Neuronal stem cell (in vitro differentiated cells): ENCODE measurements around the gene HOXC11.
A peak's percentile ranks its signal among the peaks of the same experiment; 100 is the strongest.

Experiments used
- DNase-seq: peaks from one replicate; pipeline ENCODE4 v3.0.0-alpha.2; 2013; ENCODE audit warnings: low spot score
- H2AFZ ChIP-seq: one replicate; pipeline ENCODE4 v1.6.1; 2013; ENCODE audit warnings: mild to moderate bottlenecking, low read length, inconsistent platforms
- H2AK5ac ChIP-seq: 2 replicates; pipeline ENCODE4 v1.6.1; 2013; ENCODE audit warnings: low read depth, mild to moderate bottlenecking, inconsistent platforms, low read length, moderate library complexity, mixed read lengths
- H2BK120ac ChIP-seq: 2 replicates; pipeline ENCODE4 v1.6.1; 2013; ENCODE audit warnings: low read depth, mild to moderate bottlenecking, inconsistent platforms, low read length, moderate library complexity, mixed read lengths
- H2BK12ac ChIP-seq: one replicate; pipeline ENCODE4 v1.6.1; 2013; ENCODE audit warnings: low read length, inconsistent platforms
- H2BK15ac ChIP-seq: 2 replicates; pipeline ENCODE4 v1.6.1; 2013; ENCODE audit warnings: mild to moderate bottlenecking, low read length, inconsistent platforms, mixed read lengths
- H2BK5ac ChIP-seq: one replicate; pipeline ENCODE4 v1.6.1; 2013; ENCODE audit warnings: inconsistent platforms, mild to moderate bottlenecking, low read length, moderate library complexity
- H3K14ac ChIP-seq: one replicate; pipeline ENCODE4 v1.6.1; 2013; ENCODE audit warnings: low read length, inconsistent platforms
- H3K18ac ChIP-seq: 2 replicates; pipeline ENCODE4 v1.6.1; 2013; ENCODE audit warnings: low read length, inconsistent platforms
- H3K23ac ChIP-seq: 2 replicates; pipeline ENCODE4 v1.6.1; 2013; ENCODE audit warnings: low read depth, mild to moderate bottlenecking, mixed read lengths, low read length, inconsistent platforms; ENCODE audit not compliant: poor library complexity
- H3K27ac ChIP-seq: replicated peaks from 3 replicates; pipeline ENCODE4 v1.5.1; 2013; ENCODE audit warnings: low read length, inconsistent platforms
- H3K27me3 ChIP-seq, 3 experiments: 2 replicates each; pipeline ENCODE4 v1.6.1; 2013; ENCODE audit warnings: low read length in 3 of 3, mild to moderate bottlenecking in 2 of 3, inconsistent platforms in 1 of 3, low read depth in 1 of 3, mixed read lengths in 1 of 3, moderate library complexity in 1 of 3; ENCODE audit not compliant: control insufficient read depth in 3 of 3, insufficient read depth in 3 of 3
- H3K36me3 ChIP-seq, 2 donors: replicated peaks in 1 of 2; 2 replicates each; pipeline ENCODE4 v1.6.1; 2013; ENCODE audit warnings: low read length in 2 of 2; ENCODE audit not compliant: control insufficient read depth in 2 of 2, insufficient read depth in 2 of 2
- H3K4ac ChIP-seq: 2 replicates; pipeline ENCODE4 v1.6.1; 2013; ENCODE audit warnings: inconsistent platforms, mild to moderate bottlenecking, low read length, moderate library complexity
- H3K4me1 ChIP-seq, 2 donors: 1 replicate in 1 of 2; 2 replicates in 1 of 2; pipeline ENCODE4 v1.6.1; 2013; ENCODE audit warnings: low read length in 2 of 2, low read depth in 1 of 2; ENCODE audit not compliant: control insufficient read depth in 2 of 2, insufficient read depth in 1 of 2
- H3K4me2 ChIP-seq: one replicate; pipeline ENCODE4 v1.6.1; 2013; ENCODE audit warnings: mild to moderate bottlenecking, low read length, inconsistent platforms; ENCODE audit not compliant: insufficient read depth, poor library complexity, severe bottlenecking
- H3K4me3 ChIP-seq, 2 donors: 2 replicates each; pipeline ENCODE4 v1.5.1; 2013; ENCODE audit warnings: low read length in 2 of 2, mild to moderate bottlenecking in 2 of 2, inconsistent platforms in 1 of 2, moderate library complexity in 1 of 2
- H3K79me1 ChIP-seq: one replicate; pipeline ENCODE4 v1.6.1; 2013; ENCODE audit warnings: low read depth, mild to moderate bottlenecking, inconsistent platforms, low read length, moderate library complexity
- H3K9ac ChIP-seq: one replicate; pipeline ENCODE4 v1.6.1; 2013; ENCODE audit warnings: mild to moderate bottlenecking, low read depth, low read length, inconsistent platforms; ENCODE audit not compliant: poor library complexity
- H3K9me3 ChIP-seq, 2 donors: replicated peaks in 1 of 2; 2 replicates each; pipeline versions ENCODE3 to v1.6.1; 2013; ENCODE audit warnings: low read length in 2 of 2, mild to moderate bottlenecking in 2 of 2, inconsistent platforms in 1 of 2, low read depth in 1 of 2, mixed read lengths in 1 of 2, moderate library complexity in 1 of 2; ENCODE audit not compliant: control insufficient read depth in 2 of 2, insufficient read depth in 1 of 2
- H4K8ac ChIP-seq: one replicate; pipeline ENCODE4 v1.6.1; 2013; ENCODE audit warnings: low read depth, mild to moderate bottlenecking, inconsistent platforms, low read length, moderate library complexity
- H4K91ac ChIP-seq: one replicate; pipeline ENCODE4 v1.6.1; 2013; ENCODE audit warnings: low read length, low read depth, mild to moderate bottlenecking, inconsistent platforms; ENCODE audit not compliant: poor library complexity
- WGBS, 2 donors: extraction: QIAGEN DNeasy Blood & Tissue Kit; methylation state at CpG; one replicate each; pipeline ENCODE4 v1.1.7; 2013; ENCODE audit warnings: missing lambda C conversion rate in 2 of 2, mixed read lengths in 1 of 2; ENCODE audit not compliant: insufficient read length in 2 of 2, insufficient replicate concordance in 1 of 2; ENCODE audit errors: extremely low coverage in 2 of 2; 5-methylcytosine and 5-hydroxymethylcytosine counted together

The HOXC11 gene

DNA sequence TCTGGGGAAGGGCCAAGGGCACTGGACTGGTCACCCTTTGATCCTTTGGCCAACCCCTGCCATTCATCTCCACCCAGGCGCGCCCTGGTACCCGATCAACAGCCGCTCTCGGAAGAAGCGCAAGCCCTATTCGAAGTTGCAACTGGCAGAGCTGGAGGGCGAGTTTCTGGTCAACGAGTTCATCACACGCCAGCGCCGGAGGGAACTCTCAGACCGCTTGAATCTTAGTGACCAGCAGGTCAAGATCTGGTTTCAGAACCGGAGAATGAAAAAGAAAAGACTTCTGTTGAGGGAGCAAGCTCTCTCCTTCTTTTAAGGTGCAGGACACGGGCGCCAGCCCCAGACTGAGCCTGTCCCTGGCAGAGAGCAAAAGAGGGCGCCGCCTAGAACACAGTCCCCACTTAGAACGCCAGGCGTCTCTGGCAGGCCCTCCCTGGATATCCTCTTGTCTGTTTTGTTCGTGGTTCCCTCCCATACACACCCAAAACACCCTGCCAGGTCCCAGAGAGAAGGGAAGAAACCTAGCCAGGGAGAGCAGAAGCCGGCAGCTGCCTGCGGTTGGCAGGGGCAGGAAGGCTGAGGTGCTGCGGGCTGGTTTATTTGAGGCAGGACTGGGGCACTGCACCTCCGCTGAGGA lies 16.6 kb upstream of the HOXC11 start:
- peaks cover 0 to 15% of the 10 kb centered on the region in 2 donors for H3K9me3 ChIP-seq
- no peak overlapping the region for H2BK15ac ChIP-seq
- no peak overlapping the region for H3K4ac ChIP-seq
- H2BK12ac ChIP-seq: no peak overlapping the region
- H3K14ac ChIP-seq: no peak overlapping the region
- no peak overlapping the region for H3K4me2 ChIP-seq
- no peak overlapping the region for H3K4me3 ChIP-seq
- no peak overlapping the region for H4K8ac ChIP-seq
- WGBS, 2 donors: no CpG with 5 or more reads among the region's 25 CpGs
- H3K79me1 ChIP-seq: peaks cover 3% of the 10 kb centered on the region
- no peak overlapping the region for H2AK5ac ChIP-seq
- H4K91ac ChIP-seq: no peak overlapping the region
- no peak overlapping the region for H3K9ac ChIP-seq
- H3K23ac ChIP-seq: no peak overlapping the region
- H3K27ac ChIP-seq: no peak overlapping the region
- DNase-seq: no peak
- H2BK5ac ChIP-seq: no peak overlapping the region
- H3K4me1 ChIP-seq: no peaks in the 10 kb centered on the region
- H2BK120ac ChIP-seq: no peak overlapping the region
- H3K27me3 ChIP-seq: peaks cover 85 to 100% (median 98%) of the 10 kb centered on the region in 3 experiments
- H2AFZ ChIP-seq: no peak overlapping the region
- no peak overlapping the region for H3K18ac ChIP-seq
- H3K36me3 ChIP-seq: no peaks in the 10 kb centered on the region

- no peak overlapping the region for H2BK120ac ChIP-seq
- H3K4me2 ChIP-seq: no peak overlapping the region
- H3K79me1 ChIP-seq: peaks cover 3% of the 10 kb centered on the region
- no peaks in the 10 kb centered on the region for H3K36me3 ChIP-seq
- H4K91ac ChIP-seq: no peak overlapping the region
- no peak overlapping the region for H3K18ac ChIP-seq
- no peak overlapping the region for H3K27ac ChIP-seq
- peaks cover 0 to 14% of the 10 kb centered on the region in 2 donors for H3K9me3 ChIP-seq
- no peak overlapping the region for H2BK5ac ChIP-seq
- WGBS, 2 donors: no CpG with 5 or more reads among the region's 11 CpGs
- H4K8ac ChIP-seq: no peak overlapping the region
- no peak overlapping the region for H3K4me3 ChIP-seq
- H2AFZ ChIP-seq: no peak overlapping the region
- no peak overlapping the region for H2AK5ac ChIP-seq
- no peak for DNase-seq
- no peak overlapping the region for H3K23ac ChIP-seq
- no peak overlapping the region for H3K14ac ChIP-seq
- H3K27me3 ChIP-seq: peaks cover 81 to 100% (median 98%) of the 10 kb centered on the region in 3 experiments
- H3K4ac ChIP-seq: no peak overlapping the region
- H3K4me1 ChIP-seq: no peaks in the 10 kb centered on the region
- no peak overlapping the region for H3K9ac ChIP-seq
- no peak overlapping the region for H2BK15ac ChIP-seq
- H2BK12ac ChIP-seq: no peak overlapping the region
Observed at GRCh38 chr12:53956914-53957536, 15.9 kb upstream of the HOXC11 start.

DNA sequence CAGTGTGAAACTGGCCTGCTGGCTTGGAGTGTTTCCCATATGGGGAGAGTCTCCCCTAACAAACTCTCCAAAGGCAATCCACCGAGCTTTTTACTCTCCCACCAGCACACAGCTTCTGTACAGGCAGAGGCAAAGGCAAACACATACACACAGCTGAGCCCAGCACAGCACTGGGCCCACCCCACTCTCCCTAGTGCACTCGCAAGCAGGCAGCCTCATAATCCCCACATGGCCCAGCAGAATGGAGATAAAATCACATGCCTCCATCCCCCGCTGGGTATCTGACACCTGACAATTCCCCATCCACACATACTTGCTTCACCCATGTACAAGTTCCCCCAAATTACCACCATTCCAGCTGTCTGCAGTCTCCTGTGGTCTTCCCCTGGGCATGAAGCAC lies 14.8 kb upstream of the HOXC11 start:
- Histone ChIP-seq H3K23ac (no peak overlapping the region), H3K4me3 (peak overlapping the region in 1 of 2 donors; percentile 29), H2BK120ac (no peak overlapping the region), H3K27ac (no peak overlapping the region), H2AK5ac (no peak overlapping the region), H3K4me1 (no peaks in the 10 kb centered on the region), H3K18ac (no peak overlapping the region), H3K14ac (no peak overlapping the region), H2BK5ac (no peak overlapping the region), H3K9me3 (peaks cover 0 to 14% of the 10 kb centered on the region in 2 donors), H2AFZ (no peak overlapping the region), H4K91ac (no peak overlapping the region), H3K4me2 (no peak overlapping the region), H3K9ac (no peak overlapping the region), H3K27me3 (peaks cover 74 to 100% (median 97%) of the 10 kb centered on the region in 3 experiments), H3K4ac (no peak overlapping the region), H2BK12ac (no peak overlapping the region), H2BK15ac (no peak overlapping the region), H3K36me3 (no peaks in the 10 kb centered on the region), H4K8ac (no peak overlapping the region), H3K79me1 (no peaks in the 10 kb centered on the region)
- no peak for DNase-seq
- WGBS, 2 donors: no CpG with 5 or more reads among the region's 3 CpGs

DNA sequence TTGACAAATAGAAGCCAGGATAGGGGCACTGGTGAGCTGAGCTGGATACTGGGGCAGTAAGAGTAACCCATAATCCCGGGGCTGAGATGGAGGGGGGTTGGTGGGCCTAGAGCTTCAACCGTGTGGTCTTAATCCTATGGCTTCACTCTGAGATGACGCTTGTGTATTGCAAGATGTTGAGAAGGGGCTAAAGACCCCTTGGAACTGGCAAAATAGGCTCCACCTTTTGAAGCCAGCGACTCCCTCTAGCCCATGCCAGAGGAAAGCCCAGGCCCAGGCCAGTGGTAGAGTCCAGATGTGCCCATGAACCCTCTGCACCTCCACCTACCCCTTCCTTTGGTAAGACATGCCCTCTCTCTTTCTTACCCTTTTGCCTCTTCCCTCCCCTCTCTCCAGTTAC lies 13.6 kb upstream of the HOXC11 start:
- Histone ChIP-seq H3K4me2 (no peak overlapping the region), H2AFZ (no peak overlapping the region), H3K27me3 (peaks cover 75 to 100% (median 97%) of the 10 kb centered on the region in 3 experiments), H3K14ac (no peak overlapping the region), H3K4me3 (no peak overlapping the region), H3K9me3 (peaks cover 0 to 15% of the 10 kb centered on the region in 2 donors), H3K27ac (no peak overlapping the region), H3K4me1 (no peaks in the 10 kb centered on the region), H2BK15ac (no peak overlapping the region), H3K18ac (no peak overlapping the region), H4K8ac (no peak overlapping the region), H3K36me3 (no peaks in the 10 kb centered on the region), H2BK12ac (no peak overlapping the region), H2BK5ac (no peak overlapping the region), H2AK5ac (no peak overlapping the region), H3K23ac (no peak overlapping the region), H3K9ac (no peak overlapping the region), H3K79me1 (no peaks in the 10 kb centered on the region), H4K91ac (no peak overlapping the region), H2BK120ac (no peak overlapping the region), H3K4ac (no peak overlapping the region)
- DNase-seq: no peak
- no CpG with 5 or more reads among the region's 4 CpGs for WGBS, 2 donors
